SK-N-MC (cell line): ENCODE results near the gene NFIB.

Source experiments
- DNase-seq: peaks from one replicate; pipeline ENCODE4 v3.0.0-alpha.2; 2011; ENCODE audit warnings: low read depth, low spot score
- H3K27ac ChIP-seq: fragments of 200-600 bp; sonication (generic); 2 replicates; pipeline ENCODE4 v1.5.1; 2016; ENCODE audit warnings: mixed run types
- H3K36me3 ChIP-seq: fragments of 200-600 bp; sonication (generic); 2 replicates; pipeline ENCODE4 v1.6.1; 2017; ENCODE audit warnings: antibody characterized with exemption, low read length, mixed read lengths; ENCODE audit not compliant: insufficient read depth
- H3K4me3 ChIP-seq: fragments of 200-600 bp; sonication (generic); 2 replicates; pipeline ENCODE4 v1.5.1; 2016
- H3K9ac ChIP-seq: fragments of 200-600 bp; sonication (generic); 2 replicates; pipeline ENCODE4 v1.8.0; 2017; ENCODE audit warnings: mixed run types, mixed read lengths; ENCODE audit not compliant: insufficient read length
- H3K9me3 ChIP-seq: fragments of 200-600 bp; sonication (generic); 2 replicates; pipeline ENCODE4 v1.6.1; 2017; ENCODE audit warnings: low read depth, mild to moderate bottlenecking, antibody characterized with exemption, low read length, moderate library complexity, mixed read lengths
- EZH2 ChIP-seq: fragments of 200-600 bp; sonication (generic); IDR thresholded peaks from one replicate; pipeline ENCODE4 v1.6.1; 2017; ENCODE audit warnings: antibody characterized with exemption
- FOXP2 ChIP-seq: optimal IDR thresholded peaks from 2 replicates; pipeline ENCODE3; 2011; ENCODE audit warnings: mild to moderate bottlenecking, moderate library complexity; ENCODE audit not compliant: insufficient read depth; ENCODE audit errors: extremely low read length, control extremely low read depth
- POLR2AphosphoS5 ChIP-seq: IDR thresholded peaks from 2 replicates; pipeline ENCODE4 v1.6.1; 2012; ENCODE audit warnings: mild to moderate bottlenecking, low read depth, low read length, borderline replicate concordance

NFIB gene

DNA sequence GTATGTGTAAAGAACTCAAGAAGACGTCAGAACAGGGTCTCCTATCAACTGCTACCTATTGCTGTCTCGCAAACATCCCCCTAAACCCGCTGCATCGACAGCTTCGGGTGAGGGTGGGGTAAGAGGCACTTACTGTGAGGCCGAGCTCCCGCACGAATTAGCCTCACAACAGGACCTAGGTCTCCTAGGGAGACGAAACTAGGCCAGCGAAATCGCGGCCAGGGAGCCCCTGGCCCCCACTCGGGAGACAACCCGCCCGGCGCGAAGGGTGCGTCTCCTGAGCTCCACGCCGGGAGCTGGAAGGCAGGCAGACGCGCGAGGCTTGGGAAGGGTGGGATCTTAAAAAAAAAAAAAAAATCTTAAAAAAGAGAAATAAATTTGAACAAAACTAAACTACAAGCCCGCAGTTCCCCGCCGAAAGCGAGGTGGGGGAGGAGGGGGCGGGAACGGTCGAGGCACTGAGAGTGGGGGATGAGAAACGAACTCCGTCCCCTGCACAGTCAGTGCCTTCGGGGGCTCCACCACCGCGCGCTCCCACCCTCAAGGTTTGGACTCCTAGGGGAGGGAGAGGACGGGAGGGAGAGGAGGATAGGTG lies 33.0 kb upstream of the NFIB start:
- Histone ChIP-seq H3K4me3 (no peak overlapping the region), H3K9ac (no peak overlapping the region), H3K27ac (no peak overlapping the region), H3K9me3 (no peaks in the 10 kb centered on the region), H3K36me3 (no peaks in the 10 kb centered on the region)
- no peak for TF ChIP-seq POLR2AphosphoS5
- no peak for TF ChIP-seq EZH2
- no peak for DNase-seq

DNA sequence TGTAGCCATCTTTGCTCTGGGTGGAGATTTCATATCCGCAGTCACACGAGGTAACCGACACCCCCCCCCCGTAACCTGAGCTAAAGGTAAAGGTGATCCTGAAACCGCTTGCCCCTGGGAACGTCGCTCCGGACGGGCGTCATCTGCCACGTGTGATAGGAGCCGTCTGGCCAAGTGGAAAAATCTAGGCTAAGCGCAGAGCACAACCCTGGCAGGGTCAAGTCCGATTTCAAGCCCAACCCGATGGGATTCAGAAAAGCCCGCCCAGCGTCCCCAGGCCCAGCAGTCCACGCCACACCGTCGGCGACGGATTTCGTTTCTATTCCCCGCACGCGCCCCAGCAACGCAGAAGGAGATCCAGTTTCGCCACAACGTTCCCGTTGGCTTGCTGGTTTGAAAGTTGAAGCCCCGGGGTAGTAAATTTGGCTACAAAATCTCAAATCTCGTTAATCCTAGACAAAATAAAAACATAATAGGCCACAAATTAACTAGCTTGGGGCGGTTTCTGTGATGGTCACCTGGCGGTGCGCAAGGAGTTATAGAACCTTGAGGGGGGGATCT lies 32.4 kb upstream of the NFIB start:
- no peaks in the 10 kb centered on the region for H3K36me3 ChIP-seq
- DNase-seq = no peak
- no peak overlapping the region for H3K27ac ChIP-seq
- TF ChIP-seq EZH2 (no peak), FOXP2 (no peak), POLR2AphosphoS5 (no peak)
- no peaks in the 10 kb centered on the region for H3K9me3 ChIP-seq
- H3K4me3 ChIP-seq = no peak overlapping the region
- no peak overlapping the region for H3K9ac ChIP-seq

DNA sequence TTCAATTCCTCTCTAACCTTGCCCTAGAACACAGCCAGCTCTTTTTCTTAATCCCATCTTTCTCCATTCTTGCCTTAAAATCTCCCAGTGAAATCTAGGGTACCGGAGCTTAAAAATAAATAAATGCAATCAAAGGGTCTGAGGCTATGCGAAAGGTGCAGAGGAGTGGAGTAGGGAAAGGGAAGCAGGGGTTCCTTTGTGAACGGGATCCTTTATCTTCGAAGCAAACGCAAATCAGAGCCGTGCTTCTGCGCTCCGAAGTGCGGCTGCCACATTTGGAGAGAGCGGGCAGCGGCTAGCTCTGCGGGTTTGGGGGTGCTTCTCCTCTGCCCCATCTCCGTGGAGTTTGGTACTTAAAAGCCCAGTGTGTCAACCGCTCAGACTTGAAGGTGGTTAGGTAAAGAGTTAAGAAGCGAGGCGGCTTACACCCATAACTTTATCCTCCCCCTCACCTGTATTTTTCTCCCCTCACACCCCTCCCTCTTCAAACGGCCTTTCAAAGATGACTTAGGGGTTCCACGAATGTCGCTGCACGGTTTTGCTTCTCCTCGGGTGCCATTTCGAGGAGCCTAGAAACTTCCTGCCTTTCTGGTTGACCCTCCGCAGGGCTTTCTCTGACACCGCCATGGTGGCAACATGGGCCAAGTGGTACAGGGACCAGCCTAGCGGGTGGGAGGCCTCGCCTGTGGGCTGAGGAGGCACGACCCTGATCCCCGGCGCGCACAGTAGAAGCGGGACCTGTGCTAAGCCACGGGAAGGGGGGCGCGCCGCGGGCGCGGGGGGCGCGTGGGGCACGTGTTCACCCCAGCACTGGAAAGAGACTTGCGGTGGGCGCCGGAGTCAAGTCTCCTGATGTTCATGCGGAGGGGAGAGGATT lies 31.7 kb upstream of the NFIB start:
- H3K9ac ChIP-seq = no peak overlapping the region
- H3K36me3 ChIP-seq = no peaks in the 10 kb centered on the region
- no peaks in the 10 kb centered on the region for H3K9me3 ChIP-seq
- TF ChIP-seq POLR2AphosphoS5 = no peak
- no peak for TF ChIP-seq FOXP2
- TF ChIP-seq EZH2 = no peak
- no peak for DNase-seq
- H3K4me3 ChIP-seq = no peak overlapping the region
- H3K27ac ChIP-seq = no peak overlapping the region

DNA sequence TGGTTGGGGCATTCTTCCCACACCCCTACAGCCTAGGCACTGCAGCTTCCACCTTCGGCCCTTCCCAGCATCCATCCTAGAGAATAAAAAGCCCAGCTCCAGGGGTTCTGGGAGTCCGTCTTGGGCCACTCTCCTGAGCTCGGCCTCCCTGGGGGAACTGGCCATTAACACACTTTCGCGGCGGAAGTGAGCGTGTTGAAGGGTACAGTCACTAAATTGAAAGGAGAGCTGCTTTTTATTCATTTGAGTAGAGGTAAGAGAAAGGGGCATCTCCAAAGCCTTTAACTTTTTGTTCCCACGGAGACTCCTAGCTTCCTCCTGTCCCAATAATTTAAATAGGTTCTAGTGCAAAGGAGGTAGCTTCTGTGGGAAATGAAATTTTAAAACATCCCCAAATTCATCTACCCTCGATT lies 31.0 kb upstream of the NFIB start:
- no peaks in the 10 kb centered on the region for H3K36me3 ChIP-seq
- TF ChIP-seq EZH2 (no peak), FOXP2 (no peak), POLR2AphosphoS5 (no peak)

DNA sequence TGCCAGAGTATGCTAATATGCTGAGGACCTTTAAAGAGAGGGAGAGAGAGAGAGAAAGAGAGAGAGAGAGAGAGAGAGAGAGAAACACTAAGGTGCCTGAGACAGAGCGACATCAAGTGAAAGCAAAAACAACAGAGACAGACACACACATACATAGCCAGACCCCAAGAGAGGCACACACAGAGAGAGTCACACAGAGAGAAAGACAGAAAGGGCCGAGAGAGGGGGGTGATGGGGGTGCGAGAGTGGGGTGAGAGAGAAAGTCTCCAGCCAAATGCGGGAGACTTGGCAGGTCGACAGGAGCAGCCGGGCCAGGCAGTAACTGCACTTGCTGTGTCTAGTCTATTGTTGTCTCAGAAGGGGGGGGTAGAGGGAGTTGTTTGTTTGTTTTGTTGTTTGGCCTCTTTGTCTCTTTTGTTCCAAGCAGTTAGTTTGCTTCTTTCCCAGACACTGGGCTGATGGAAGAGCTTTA lies 30.1 kb upstream of the NFIB start:
- Histone ChIP-seq H3K36me3 (no peaks in the 10 kb centered on the region), H3K9me3 (no peaks in the 10 kb centered on the region), H3K27ac (no peak overlapping the region), H3K4me3 (no peak overlapping the region), H3K9ac (no peak overlapping the region)
- DNase-seq = no peak
- TF ChIP-seq EZH2 = no peak
- no peak for TF ChIP-seq FOXP2
- TF ChIP-seq POLR2AphosphoS5 = no peak

More for the DNA sequence above, 31.0 kb upstream of the NFIB start:
- Histone ChIP-seq H3K4me3 (no peak overlapping the region), H3K9ac (no peak overlapping the region), H3K9me3 (no peaks in the 10 kb centered on the region), H3K27ac (no peak overlapping the region)
- DNase-seq = no peak

DNA sequence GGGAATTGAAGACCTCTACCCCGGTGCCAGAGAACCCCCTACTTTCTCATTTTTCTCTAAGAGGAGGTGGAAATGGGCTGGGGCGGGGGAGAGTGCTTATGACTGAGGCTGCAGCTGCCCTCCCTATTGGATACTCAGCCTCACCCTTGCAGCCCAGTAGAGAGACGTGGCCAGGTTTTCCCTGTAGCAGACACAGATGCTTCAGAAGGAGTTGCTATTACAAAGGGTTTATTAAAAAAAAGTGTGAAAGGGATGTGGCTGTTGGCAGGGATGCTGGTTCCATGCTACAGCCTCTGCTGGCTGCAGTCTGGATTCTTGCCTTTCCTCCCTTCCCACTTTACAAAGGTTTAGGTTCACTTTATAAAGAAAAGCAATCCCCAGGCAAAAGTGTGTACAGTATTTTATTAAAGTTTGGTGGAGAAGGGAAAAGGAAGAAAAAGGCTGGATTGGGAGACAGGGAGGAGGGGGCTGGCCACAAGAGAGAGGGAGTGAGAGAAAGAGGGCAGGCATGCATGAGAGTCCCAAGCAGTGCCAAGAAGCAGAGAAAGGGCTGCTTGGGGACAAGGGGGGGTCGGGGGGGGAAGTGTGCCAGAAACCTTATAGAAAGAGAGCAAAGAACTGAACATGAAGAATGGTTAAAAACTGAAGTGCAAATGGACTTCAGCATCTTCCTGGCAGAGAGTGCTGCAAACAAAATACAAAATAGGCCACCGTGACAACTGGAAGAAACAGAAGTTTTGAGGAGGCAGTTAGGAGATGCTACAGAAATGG lies 29.5 kb upstream of the NFIB start:
- Histone ChIP-seq H3K9ac (no peak overlapping the region), H3K9me3 (no peaks in the 10 kb centered on the region), H3K27ac (no peak overlapping the region), H3K4me3 (no peak overlapping the region), H3K36me3 (no peaks in the 10 kb centered on the region)
- no peak for DNase-seq
- TF ChIP-seq EZH2 = no peak
- TF ChIP-seq FOXP2 = no peak
- no peak for TF ChIP-seq POLR2AphosphoS5

DNA sequence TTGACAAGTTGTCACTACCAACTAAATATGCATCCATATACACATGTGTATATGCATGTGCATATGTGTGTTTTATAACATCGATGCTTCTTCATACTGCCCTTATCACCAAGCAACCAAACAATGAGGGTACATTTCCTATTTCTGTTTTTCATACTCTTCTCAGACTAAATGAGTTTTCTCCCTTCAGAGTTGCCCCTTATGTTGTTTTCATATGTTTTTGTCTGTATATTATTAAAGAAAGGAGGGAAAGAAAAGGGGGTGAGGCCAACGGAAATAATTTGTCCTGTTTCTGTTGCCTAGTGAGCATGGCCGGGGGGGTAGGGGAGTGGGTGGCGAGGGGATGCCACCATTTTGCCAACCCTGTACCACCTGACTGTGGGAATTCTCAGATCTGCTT lies 28.8 kb upstream of the NFIB start:
- Histone ChIP-seq H3K27ac (no peak overlapping the region), H3K9ac (no peak overlapping the region), H3K4me3 (no peak overlapping the region), H3K36me3 (no peaks in the 10 kb centered on the region), H3K9me3 (no peaks in the 10 kb centered on the region)
- no peak for DNase-seq
- TF ChIP-seq EZH2 (no peak), FOXP2 (no peak), POLR2AphosphoS5 (no peak)
